Left colon (tissue), 2 donors: ENCODE results near the gene DEFB115. TPM values are rescaled to one million over a fixed set of nuclear protein-coding genes. Genes with fewer than 3 reads are reported as not detected.
"Not testable (repeated sequence)": the region's sequence is repeated elsewhere in the genome, so short reads cannot be mapped to it uniquely, and the experiment has no call there.

Experiments
- ATAC-seq: fragments of 200-7000 bp; cut with Tn5 transposase; one replicate; pipeline ENCODE4 v1.9.1; 2020; ENCODE audit warnings: mild to moderate bottlenecking, moderate library complexity
- DNase-seq, 2 donors: peaks; one replicate each; pipeline ENCODE4 v3.0.0-alpha.2; 2020
- intact Hi-C, 2 donors: fragments of 100-400 bp; cut with DNase I in 1 of 2; cut with micrococcal nuclease in 1 of 2; formaldehyde crosslinking; loops; one replicate each; pipeline versions ENCODE4 v1.11.2 to v1.14.0; 2022; cut with DNase I, micrococcal nuclease
- long read RNA-seq: library from polyadenylated mRNA; unstranded; transcript quantifications from one replicate; pipeline ENCODE4 v2.0.0, GENCODE V29; 2021
- total RNA-seq, 2 donors: library from RNA; stranded (reverse); fragmentation: NEBNext Ultra II Directional; extraction: Animal tissue kit (Norgen Biotek cat#: 25700); gene quantifications; one replicate each; pipeline ENCODE4 v1.2.1, GENCODE V29; 2021
- donor health status: DM: no; HTN: no; CAD: no.
- donor health status: DM: yes; HTN: yes; CAD: no.

Gene DEFB115
- total RNA-seq: not detected
- long read RNA-seq: 0 reads

GRCh38 chr20:31257364-31257763, at the start of gene DEFB115:
DEFB115 (plus strand) TSS chr20:31257664; CDS start chr20:31257664, 0 bp downstream.
- DNase-seq (no peak), ATAC-seq (no peak)
- intact Hi-C loops: no loop called here

DNA sequence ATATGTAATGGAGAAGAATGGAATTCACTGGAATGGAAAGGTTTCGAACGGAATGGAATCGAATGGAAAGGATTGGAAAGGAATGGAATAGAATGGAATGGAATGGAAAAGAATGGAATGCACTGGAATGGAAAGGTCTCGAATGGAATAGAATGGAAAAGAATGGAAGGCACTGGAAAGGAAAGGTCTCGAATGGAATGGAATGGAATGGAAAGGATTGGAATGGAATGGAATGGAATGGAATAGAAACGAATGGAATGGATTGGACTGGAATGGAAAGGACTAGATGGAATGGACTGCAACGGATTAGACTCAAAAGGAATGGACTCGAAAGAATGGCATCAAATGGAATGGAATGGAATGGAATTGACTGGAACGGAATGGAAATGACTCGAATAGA, 20.5 kb upstream of the DEFB115 start:
- intact Hi-C loops: no loop called here
- DNase-seq (no peak), ATAC-seq (no peak)

GRCh38 chr20:31237763-31238162, 19.7 kb upstream of the DEFB115 start:
- intact Hi-C loops: no loop called here
- ATAC-seq (no peak), DNase-seq (no peak)

GRCh38 chr20:31239139-31239538, 18.3 kb upstream of the DEFB115 start:
- ATAC-seq (no peak), DNase-seq (no peak)
- intact Hi-C loops: no loop called here

GRCh38 chr20:31256959-31257358, 505 bp upstream of the DEFB115 start:
- intact Hi-C loops: no loop called here
- DNase-seq (no peak), ATAC-seq (no peak)

GRCh38 chr20:31260326-31260932, 3.0 kb downstream of the DEFB115 start:
- no peak for DNase-seq
- ATAC-seq: no peak
- intact Hi-C loops: no loop called here

DNA sequence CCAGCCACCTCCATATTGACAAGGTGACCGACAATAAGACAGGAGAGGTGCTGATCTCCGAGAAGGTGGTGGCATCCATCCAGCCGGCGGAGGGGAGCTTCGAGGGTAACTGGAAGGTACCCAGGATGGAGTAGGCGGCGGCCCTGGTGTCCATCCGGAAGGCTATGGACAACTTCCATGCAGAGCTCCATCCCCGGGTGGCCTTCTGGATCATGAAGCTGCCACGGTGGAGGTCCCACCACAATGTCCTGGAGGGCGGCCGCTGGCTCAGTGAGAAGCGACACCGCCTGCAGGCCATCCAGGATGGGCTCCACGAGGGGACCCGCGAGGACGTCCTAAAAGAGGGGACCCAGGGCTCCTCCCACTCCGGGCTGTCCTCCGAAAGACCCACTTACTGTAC, 17.0 kb downstream of the DEFB115 start:
- intact Hi-C loops: no loop called here
- DNase-seq (no peak), ATAC-seq (no peak)

DNA sequence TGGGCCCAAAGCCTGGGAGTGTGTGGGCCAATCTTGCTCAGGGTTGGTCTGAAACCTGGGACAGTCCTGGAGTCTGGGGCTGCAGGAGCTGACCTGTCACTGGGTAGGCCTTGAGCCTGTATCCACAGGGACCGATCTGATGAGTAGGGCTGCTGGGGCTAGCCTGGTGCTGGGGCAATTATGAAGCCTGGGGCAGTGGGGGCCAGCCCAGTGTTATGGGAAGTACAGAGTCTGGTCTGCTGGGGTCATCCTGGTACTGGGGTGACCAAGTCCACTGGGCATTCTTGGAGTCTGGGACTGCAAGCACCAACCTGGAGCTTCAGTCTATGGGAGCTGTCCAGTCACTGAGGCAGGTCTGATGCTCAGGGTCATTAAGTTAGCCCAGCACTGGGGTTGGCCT, 20.7 kb downstream of the DEFB115 start:
- intact Hi-C loops: no loop called here
- ATAC-seq (no peak), DNase-seq (no peak)

DNA sequence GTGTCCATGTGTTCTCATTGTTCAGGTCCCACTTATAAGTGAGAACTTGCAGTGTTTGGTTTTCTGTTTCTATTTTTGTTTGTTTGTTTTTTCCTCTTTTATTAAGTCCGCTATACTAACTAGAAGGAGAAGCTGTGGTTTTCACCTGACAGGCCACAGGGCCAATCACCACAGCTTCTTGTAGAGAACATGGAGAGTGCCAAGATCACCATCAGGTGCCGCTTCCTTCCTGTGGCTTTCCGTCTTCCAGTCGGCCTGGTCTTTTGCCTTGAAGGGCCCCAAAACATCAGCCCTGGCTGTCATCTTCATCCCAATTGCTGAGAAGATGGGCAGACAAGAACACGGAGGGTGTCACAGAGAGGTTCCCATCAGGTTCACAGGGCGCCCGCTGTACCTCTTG, 27.5 kb downstream of the DEFB115 start:
- DNase-seq, intact Hi-C loops, ATAC-seq: not testable (repeated sequence)

DNA sequence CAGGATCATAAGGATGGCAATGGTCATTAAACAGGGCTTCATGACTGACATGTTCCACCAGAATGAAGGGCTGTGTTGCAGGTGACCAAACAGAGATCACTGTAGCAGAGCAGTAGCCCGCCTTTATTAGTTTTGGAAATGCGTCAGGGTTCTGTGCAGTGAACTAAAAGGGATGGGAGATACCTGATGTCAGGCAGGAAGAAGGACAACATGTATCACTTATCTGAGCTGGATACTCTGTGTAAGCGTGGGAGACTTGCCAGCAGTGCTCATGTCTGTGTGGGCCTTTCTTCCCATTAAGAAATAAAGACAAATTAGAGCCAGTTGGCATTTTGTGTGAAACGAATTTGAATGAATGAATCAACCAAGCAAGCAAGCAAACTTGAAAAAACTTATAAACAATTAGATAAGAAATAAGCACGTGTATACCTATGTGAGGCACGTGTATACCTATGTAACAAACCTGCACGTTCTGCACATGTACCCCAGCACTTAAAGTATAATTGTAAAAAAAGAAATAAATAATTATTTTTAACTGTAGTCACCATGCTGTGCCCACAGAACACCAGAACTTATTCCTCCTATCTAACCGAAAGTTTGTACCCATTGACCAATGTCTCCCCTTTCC, 51.2 kb downstream of the DEFB115 start, which contains the start of gene DEFB116:
DEFB116 (minus strand) TSS at position 51 of the 628 bp plus-strand sequence; CDS start at position 51, 0 bp downstream.
- DNase-seq (no peak), ATAC-seq (no peak)
- intact Hi-C loops: no loop called here

Other genes starting within 250 kb of the DEFB115 start
- not detected for gene DEFB116, start 50.9 kb downstream of the DEFB115 start, total RNA-seq
- gene DEFB118, start 110.9 kb downstream of the DEFB115 start, total RNA-seq: not detected
- gene DEFB119, start 132.9 kb downstream of the DEFB115 start, total RNA-seq: not detected
- not detected for gene DEFB121, start 148.6 kb downstream of the DEFB115 start, total RNA-seq
- gene DEFB123, start 183.0 kb downstream of the DEFB115 start, total RNA-seq: not detected
- gene DEFB124, start 217.5 kb downstream of the DEFB115 start, total RNA-seq: not detected
- gene REM1, start 217.6 kb downstream of the DEFB115 start, total RNA-seq: under 1 TPM; 0.27 to 0.81 TPM